K562 (cell line): ENCODE results near the gene UBE2N. TPM values are rescaled to one million over a fixed set of nuclear protein-coding genes. Genes with fewer than 3 reads are reported as not detected.
A peak's percentile ranks its signal among the peaks of the same experiment; 100 is the strongest.

ENCODE experiments used
- ARNT ChIP-seq, 2 experiments: fragments of 450-650 bp; IDR thresholded peaks; 2 replicates each; pipeline ENCODE4 v1.6.1; 2016; ENCODE audit warnings: mild to moderate bottlenecking in 1 of 2
- E2F8 ChIP-seq: fragments of 450-650 bp; IDR thresholded peaks from 2 replicates; pipeline ENCODE4 v1.7.1; 2018; ENCODE audit warnings: mild to moderate bottlenecking, low read depth; ENCODE audit not compliant: partially characterized antibody
- ETV5 ChIP-seq: sonication (generic); formaldehyde crosslinking; IDR thresholded peaks from 2 replicates; pipeline ENCODE4 v1.4.0; 2020; ENCODE audit warnings: low read depth, mild to moderate bottlenecking, missing genetic modification reagents
- FOXK2 ChIP-seq, 2 experiments: fragments of 450-650 bp; IDR thresholded peaks in 1 of 2; conservative IDR thresholded peaks in 1 of 2; 2 replicates each; pipeline ENCODE4 v1.6.1; 2016; ENCODE audit warnings: low read depth in 2 of 2, mild to moderate bottlenecking in 1 of 2
- KDM5B ChIP-seq: fragments of 200-600 bp; sonication (generic); IDR thresholded peaks from 2 replicates; pipeline ENCODE4 v1.6.1; 2012; ENCODE audit warnings: low read depth, mild to moderate bottlenecking, moderate library complexity, low read length, control low read depth, inconsistent platforms; ENCODE audit not compliant: insufficient replicate concordance
- MLLT1 ChIP-seq, 2 experiments: fragments of 450-650 bp; IDR thresholded peaks; 2 replicates each; pipeline ENCODE4 v1.6.1; 2016
- RBM34 ChIP-seq: fragments of 200-400 bp; formaldehyde crosslinking; IDR thresholded peaks from 2 replicates; pipeline ENCODE4 v1.6.1; 2018; ENCODE audit warnings: low read length, borderline replicate concordance; ENCODE audit not compliant: insufficient read depth
- SMC3 ChIP-seq: conservative IDR thresholded peaks from 2 replicates; pipeline ENCODE4 v1.6.1; 2011; ENCODE audit warnings: low read depth, low read length, improper control_type of control experiment; ENCODE audit not compliant: insufficient read depth
- XRCC4 ChIP-seq: IDR thresholded peaks from one replicate; pipeline ENCODE4 v1.6.1; 2011; ENCODE audit not compliant: insufficient read depth, insufficient read length; ENCODE audit errors: extremely low read depth
- polyA plus RNA-seq, 8 experiments: library from polyadenylated mRNA; depleted of rRNA in 4 of 8; stranded (reverse) in 5 of 8; unstranded in 3 of 8; fragments of >200 nt; fragmentation: Nextera tagmentation in 2 of 8; fragmentation: Illumina TruSeq in 1 of 8; extraction: Ambion mirVana in 2 of 8; extraction: Trizol in 1 of 8; gene quantifications; 2 replicates each; pipeline versions ENCODE4 v1.2.1 to v1.2.3, GENCODE V29; 2011 to 2014; ENCODE audit warnings: inconsistent platforms in 1 of 8, missing spikeins in 1 of 8
- total RNA-seq, 7 experiments: library from RNA; depleted of rRNA in 6 of 7; stranded (reverse); fragments of >200 nt in 6 of 7; fragmentation: Illumina TruSeq in 2 of 7; extraction: Trizol in 2 of 7; gene quantifications; 2 replicates each; pipeline versions ENCODE4 v1.2.1 to v1.2.3, GENCODE V29; 2011 to 2021; ENCODE audit warnings: low replicate concordance in 1 of 7
- TF ChIP-seq, protein P1 (sequence below), 2 experiments: IDR thresholded peaks in 1 of 2; conservative IDR thresholded peaks in 1 of 2; 2 replicates each; pipeline ENCODE4 v1.6.1; 2016; ENCODE audit warnings: low read depth in 2 of 2, mild to moderate bottlenecking in 1 of 2, missing compliant biosample characterization in 1 of 2, missing genetic modification characterization in 1 of 2, moderate library complexity in 1 of 2
- TF ChIP-seq, protein P2 (sequence below): fragments of 450-650 bp; formaldehyde crosslinking; IDR thresholded peaks from 2 replicates; pipeline ENCODE4 v1.4.0; 2022; ENCODE audit warnings: mild to moderate bottlenecking, moderate library complexity

The UBE2N gene
- total and polyA plus RNA-seq, 9 of the 15 experiments (the other 6 are each of a cell fraction or from before 2014, with no cell fraction given) = 189 to 826 (median 260) TPM

DNA sequence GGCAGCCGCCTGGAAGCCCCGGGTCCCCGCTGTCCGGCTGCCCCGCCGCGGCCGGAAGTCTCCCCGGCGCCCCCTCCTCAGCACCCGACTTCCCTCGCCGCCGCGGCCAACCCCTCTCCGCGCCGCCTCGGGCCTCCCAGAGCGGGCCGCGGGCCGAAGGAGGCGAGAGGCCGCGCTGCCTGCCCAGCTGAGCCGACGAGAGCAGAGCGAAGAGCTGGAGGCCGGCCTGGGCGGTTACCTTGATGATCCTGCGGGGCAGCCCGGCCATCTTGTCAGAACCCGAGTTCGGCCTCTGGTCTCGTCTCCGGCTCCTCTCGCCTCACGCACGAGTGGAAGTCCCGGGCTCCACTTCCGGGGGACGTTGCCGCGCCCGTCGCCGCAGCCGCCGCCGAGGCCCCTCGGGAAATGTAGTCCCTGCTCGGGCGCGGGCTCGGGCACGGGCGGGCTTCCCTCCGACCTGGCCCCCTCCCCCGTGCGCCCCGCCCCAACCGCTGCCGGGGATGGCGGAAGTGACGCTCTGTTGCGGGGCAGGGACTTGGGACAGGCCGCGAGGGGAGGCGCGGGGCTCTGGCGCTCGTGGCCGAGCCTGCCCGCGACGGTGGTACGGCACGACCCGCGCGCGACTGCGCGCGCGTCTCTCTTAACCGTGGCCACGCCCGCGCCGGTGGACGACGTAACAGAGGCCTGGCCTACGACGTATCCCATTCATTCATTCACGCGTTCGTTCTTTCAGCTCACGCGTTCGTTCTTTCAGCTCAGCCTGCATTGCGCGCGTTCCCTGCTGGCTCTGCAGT is at the start of gene UBE2N (continued):
- TF ChIP-seq, protein P1, sequence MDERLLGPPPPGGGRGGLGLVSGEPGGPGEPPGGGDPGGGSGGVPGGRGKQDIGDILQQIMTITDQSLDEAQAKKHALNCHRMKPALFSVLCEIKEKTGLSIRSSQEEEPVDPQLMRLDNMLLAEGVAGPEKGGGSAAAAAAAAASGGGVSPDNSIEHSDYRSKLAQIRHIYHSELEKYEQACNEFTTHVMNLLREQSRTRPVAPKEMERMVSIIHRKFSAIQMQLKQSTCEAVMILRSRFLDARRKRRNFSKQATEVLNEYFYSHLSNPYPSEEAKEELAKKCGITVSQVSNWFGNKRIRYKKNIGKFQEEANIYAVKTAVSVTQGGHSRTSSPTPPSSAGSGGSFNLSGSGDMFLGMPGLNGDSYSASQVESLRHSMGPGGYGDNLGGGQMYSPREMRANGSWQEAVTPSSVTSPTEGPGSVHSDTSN (CRISPR knock-in tag; IDR thresholded peaks at IDR 0.05; ENCODE audit: low read depth) = no peak
- TF ChIP-seq, protein P1 (tag; conservative IDR thresholded peaks at IDR 0.05; ENCODE audit: low read depth) = no peak
- no peak; the same call in 1 of the 2 replicates for TF ChIP-seq ETV5
- TF ChIP-seq FOXK2 (conservative IDR thresholded peaks at IDR 0.05 in 1 of 2, IDR thresholded peaks at IDR 0.05 in 1 of 2; ENCODE audit: low read depth in 2 of 2) = peak in 1 of 2 experiments; percentile 42; a peak in 1 of 4 replicates
- 0 out of 2 replicates have a peak, but pooled peaks have one; percentile 20 for TF ChIP-seq RBM34
- TF ChIP-seq SMC3 = no peak
- TF ChIP-seq, protein P2, sequence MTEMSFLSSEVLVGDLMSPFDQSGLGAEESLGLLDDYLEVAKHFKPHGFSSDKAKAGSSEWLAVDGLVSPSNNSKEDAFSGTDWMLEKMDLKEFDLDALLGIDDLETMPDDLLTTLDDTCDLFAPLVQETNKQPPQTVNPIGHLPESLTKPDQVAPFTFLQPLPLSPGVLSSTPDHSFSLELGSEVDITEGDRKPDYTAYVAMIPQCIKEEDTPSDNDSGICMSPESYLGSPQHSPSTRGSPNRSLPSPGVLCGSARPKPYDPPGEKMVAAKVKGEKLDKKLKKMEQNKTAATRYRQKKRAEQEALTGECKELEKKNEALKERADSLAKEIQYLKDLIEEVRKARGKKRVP = no peak
- TF ChIP-seq E2F8 = peak; percentile 65
- TF ChIP-seq XRCC4 = no peak
- TF ChIP-seq KDM5B = peak; percentile 89
- TF ChIP-seq ARNT (IDR thresholded peaks at IDR 0.05) = no peak
- TF ChIP-seq MLLT1 (IDR thresholded peaks at IDR 0.05) = no peak
